ENCODE data around the gene STRN3.

STRN3 gene

GRCh38 chr14:30874120-30874998 is 151.8 kb downstream of the STRN3 start, which contains the start of gene COCH:
COCH (plus strand) TSS chr14:30874559; CDS start chr14:30874939, 380 bp downstream.
- DNase-seq (ENCODE audit: low read depth in 2 of 2): no peak

- no peak for DNase-seq (ENCODE audit: low read depth in 2 of 2)
Observed at GRCh38 chr14:30873308-30874119, 152.7 kb downstream of the STRN3 start.

GRCh38 chr14:30872602-30873001 is 153.6 kb downstream of the STRN3 start:
- DNase-seq (ENCODE audit: low read depth in 2 of 2): no peak

GRCh38 chr14:30869551-30870155 is 156.5 kb downstream of the STRN3 start:
- no peak for DNase-seq (ENCODE audit: low read depth in 2 of 2)

- no peak for DNase-seq (ENCODE audit: low read depth in 2 of 2)
Observed at GRCh38 chr14:30868736-30869135, 157.4 kb downstream of the STRN3 start.

GRCh38 chr14:30864934-30865333 is 161.2 kb downstream of the STRN3 start:
- no peak for DNase-seq (ENCODE audit: low read depth in 2 of 2)

- no peak for DNase-seq (ENCODE audit: low read depth in 2 of 2)
Observed at GRCh38 chr14:30861200-30861599, 165.0 kb downstream of the STRN3 start.

GRCh38 chr14:30855345-30856037 is 170.7 kb downstream of the STRN3 start:
- no peak for DNase-seq (ENCODE audit: low read depth in 2 of 2)

- DNase-seq (ENCODE audit: low read depth in 2 of 2): no peak
Observed at GRCh38 chr14:30854492-30854891, 171.7 kb downstream of the STRN3 start.

GRCh38 chr14:30853946-30854345 is 172.2 kb downstream of the STRN3 start:
- DNase-seq (ENCODE audit: low read depth in 2 of 2): no peak

- no peak for DNase-seq (ENCODE audit: low read depth in 2 of 2)
Observed at GRCh38 chr14:30849983-30850382, 176.2 kb downstream of the STRN3 start.

GRCh38 chr14:30849354-30849753 is 176.8 kb downstream of the STRN3 start:
- DNase-seq (ENCODE audit: low read depth in 2 of 2): no peak

GRCh38 chr14:30848449-30849240 is 177.5 kb downstream of the STRN3 start:
- no peak for DNase-seq (ENCODE audit: low read depth in 2 of 2)
